ENCODE measurements around the gene HERPUD1. TPM values are rescaled to one million over a fixed set of nuclear protein-coding genes. Genes with fewer than 3 reads are reported as not detected.

HERPUD1 gene
- polyA plus RNA-seq, 1 of the 3 experiments (the other 2 are of a cell fraction) = 46.3 TPM

GRCh38 chr16:56945847-56946527 is 14.0 kb downstream of the HERPUD1 start:
- WGBS (ENCODE audit: low lambda C conversion rate) = 95% methylated on average over 12 of the region's 12 CpGs
- H3K36me3 ChIP-seq (replicated peaks in 1 of 2; ENCODE audit: control insufficient read depth in 1 of 2, insufficient read depth in 2 of 2, low read length in 1 of 2) = peaks cover 42 to 48% of the 10 kb centered on the region in 2 experiments
- H3F3A ChIP-seq (replicated peaks; ENCODE audit: insufficient read depth) = peaks cover 48% of the 10 kb centered on the region
- POLR2A ChIA-PET = interaction anchor here (1.0 to 1.4 kb wide), 2 partner anchors 13 to 14 kb away, joined by 3 to 4 read pairs; no protein-coding TSS in a partner anchor
- no peaks in the 10 kb centered on the region for H3K9me2 ChIP-seq
- H3K4me2 ChIP-seq = no peak overlapping the region
- DNase-seq = no peak
- CTCF ChIA-PET = interaction anchor here (1.0 to 1.7 kb wide), 4 partner anchors 11 to 138 kb away, joined by 3 to 12 read pairs (median 3); no protein-coding TSS in a partner anchor
- H3K27ac ChIP-seq (ENCODE audit: low read depth in 2 of 2, low read length in 1 of 2) = no peak overlapping the region
- no peaks in the 10 kb centered on the region for H3K27me3 ChIP-seq (ENCODE audit: insufficient read depth)
- no peaks in the 10 kb centered on the region for H3K79me2 ChIP-seq (ENCODE audit: insufficient read depth)
- TF ChIP-seq CHD2 (IDR thresholded peaks at IDR 0.05; ENCODE audit: low read length, partially characterized antibody) (no peak), MXI1 (IDR thresholded peaks at IDR 0.05; ENCODE audit: low read depth, low read length) (no peak), FOXJ3 (CRISPR knock-in tag; IDR thresholded peaks at IDR 0.05) (no peak), FOXM1 (IDR thresholded peaks at IDR 0.05; ENCODE audit: low read depth) (no peak), EP300 (IDR thresholded peaks at IDR 0.05; ENCODE audit: borderline replicate concordance in 1 of 2, low read depth in 1 of 2, low read length in 1 of 2) (no peak), PBX3 (IDR thresholded peaks at IDR 0.05) (no peak), ZBTB33 (IDR thresholded peaks at IDR 0.05; ENCODE audit: borderline replicate concordance, low read depth) (no peak), SIN3A (IDR thresholded peaks at IDR 0.05; ENCODE audit: borderline replicate concordance, low read depth, low read length) (no peak), POLR2AphosphoS5 (IDR thresholded peaks at IDR 0.05; ENCODE audit: low read depth, low read length) (no peak), NFIC (IDR thresholded peaks at IDR 0.05; ENCODE audit: borderline replicate concordance) (no peak)
- H2AFZ ChIP-seq (ENCODE audit: low read depth) = no peak overlapping the region
- peaks cover 17% of the 10 kb centered on the region for H4K20me1 ChIP-seq (ENCODE audit: insufficient read depth)
- no peak overlapping the region for H3K9ac ChIP-seq
- H3K4me1 ChIP-seq (ENCODE audit: control insufficient read depth in 1 of 2, insufficient read depth in 2 of 2, low read depth in 1 of 2, low read length in 1 of 2) = peaks cover 0 to 4% of the 10 kb centered on the region in 2 experiments; a peak in 1 of 4 replicates
- no peak overlapping the region for H3K4me3 ChIP-seq (ENCODE audit: low read depth in 2 of 2, low read length in 1 of 2)
- no peaks in the 10 kb centered on the region for H3K9me3 ChIP-seq

GRCh38 chr16:56946767-56947603 is 15.0 kb downstream of the HERPUD1 start:
- POLR2A ChIA-PET = interaction anchor here (0.6 to 1.3 kb wide), 6 partner anchors 8 to 1486 kb away, joined by 3 to 8 read pairs (median 4); partner anchors contain the start of gene HERPUD1
- no peak for TF ChIP-seq SMC3 (IDR thresholded peaks at IDR 0.05; ENCODE audit: low read depth, low read length)
- TF ChIP-seq SIN3A (IDR thresholded peaks at IDR 0.05; ENCODE audit: borderline replicate concordance, low read depth, low read length) = no peak
- TF ChIP-seq RFX5 (IDR thresholded peaks at IDR 0.05; ENCODE audit: low read length) = no peak
- no peak for TF ChIP-seq PBX3 (IDR thresholded peaks at IDR 0.05)
- no peak for TF ChIP-seq CTCF (IDR thresholded peaks at IDR 0.05)
- TF ChIP-seq JUND (IDR thresholded peaks at IDR 0.05) = no peak
- no peak for TF ChIP-seq ELF1 (IDR thresholded peaks at IDR 0.05)
- TF ChIP-seq FOXJ3 (CRISPR knock-in tag; IDR thresholded peaks at IDR 0.05) = no peak
- TF ChIP-seq EP300 (IDR thresholded peaks at IDR 0.05; ENCODE audit: borderline replicate concordance in 1 of 2, low read depth in 1 of 2, low read length in 1 of 2) = no peak
- TF ChIP-seq ZBTB33 (IDR thresholded peaks at IDR 0.05; ENCODE audit: borderline replicate concordance, low read depth) = no peak

More at GRCh38 chr16:56946767-56947603, 15.0 kb downstream of the HERPUD1 start:
- no peak overlapping the region for H3K4me2 ChIP-seq
- 91% methylated on average over 10 of the region's 10 CpGs for whole genome bisulfite sequencing (ENCODE audit: low lambda C conversion rate)
- H3K4me1 ChIP-seq (ENCODE audit: control insufficient read depth in 1 of 2, insufficient read depth in 2 of 2, low read depth in 1 of 2, low read length in 1 of 2) = peaks cover 0 to 4% of the 10 kb centered on the region in 2 experiments; a peak in 1 of 4 replicates
- no peaks in the 10 kb centered on the region for H3K9me2 ChIP-seq
- no peak for DNase-seq
- H3K79me2 ChIP-seq (ENCODE audit: insufficient read depth) = no peaks in the 10 kb centered on the region
- H3K9ac ChIP-seq = no peak overlapping the region
- H3K27ac ChIP-seq (ENCODE audit: low read depth in 2 of 2, low read length in 1 of 2) = no peak overlapping the region
- CTCF ChIA-PET = interaction anchor here (1.0 to 1.7 kb wide), 6 partner anchors 10 to 153 kb away, joined by 3 to 12 read pairs (median 5); no protein-coding TSS in a partner anchor
- H3F3A ChIP-seq (replicated peaks; ENCODE audit: insufficient read depth) = peaks cover 45% of the 10 kb centered on the region
- H4K20me1 ChIP-seq (ENCODE audit: insufficient read depth) = peaks cover 12% of the 10 kb centered on the region
- H3K27me3 ChIP-seq (ENCODE audit: insufficient read depth) = no peaks in the 10 kb centered on the region
- no peak overlapping the region for H3K4me3 ChIP-seq (ENCODE audit: low read depth in 2 of 2, low read length in 1 of 2)
- no peak overlapping the region for H2AFZ ChIP-seq (ENCODE audit: low read depth)
- no peaks in the 10 kb centered on the region for H3K9me3 ChIP-seq
- H3K36me3 ChIP-seq (replicated peaks in 1 of 2; ENCODE audit: control insufficient read depth in 1 of 2, insufficient read depth in 2 of 2, low read length in 1 of 2) = peaks cover 32 to 38% of the 10 kb centered on the region in 2 experiments

Measured in SK-N-SH (cell line).